GM12878 (cell line): ENCODE data around the gene ZFYVE21. TPM values are rescaled to one million over a fixed set of nuclear protein-coding genes. Genes with fewer than 3 reads are reported as not detected.

ENCODE experiments used
- ATF3 ChIP-seq: IDR thresholded peaks from 2 replicates; pipeline ENCODE4 v1.6.1; 2011; ENCODE audit warnings: low read depth, mild to moderate bottlenecking, low read length, moderate library complexity, borderline replicate concordance; ENCODE audit errors: extremely low read depth
- BCLAF1 ChIP-seq: fragments of 450-650 bp; IDR thresholded peaks from 2 replicates; pipeline ENCODE4 v1.6.1; 2017; ENCODE audit warnings: antibody characterized with exemption, mild to moderate bottlenecking, moderate library complexity
- CBX5 ChIP-seq: sonication (generic); IDR thresholded peaks from 2 replicates; pipeline ENCODE4 v1.6.1; 2016; ENCODE audit warnings: low read depth, moderate library complexity, mild to moderate bottlenecking, inconsistent platforms
- CHD2 ChIP-seq: IDR thresholded peaks from 2 replicates; pipeline ENCODE4 v1.6.1; 2011; ENCODE audit warnings: low read depth, low read length, improper control_type of control experiment, borderline replicate concordance
- E2F4 ChIP-seq: IDR thresholded peaks from 2 replicates; pipeline ENCODE4 v1.6.1; 2012; ENCODE audit warnings: low read depth, low read length, improper control_type of control experiment
- ETV6 ChIP-seq, 2 experiments: fragments of 450-650 bp in 1 of 2; IDR thresholded peaks in 1 of 2; conservative IDR thresholded peaks in 1 of 2; 2 replicates each; pipeline ENCODE4 v1.6.1; 2014; ENCODE audit warnings: antibody characterized with exemption in 1 of 2, borderline replicate concordance in 1 of 2, low read depth in 1 of 2, mild to moderate bottlenecking in 1 of 2, moderate library complexity in 1 of 2
- HCFC1 ChIP-seq: fragments of 150-350 bp; IDR thresholded peaks from 2 replicates; pipeline ENCODE4 v1.6.1; 2014; ENCODE audit warnings: low read length
- HDAC2 ChIP-seq: fragments of 200-600 bp; sonication (generic); IDR thresholded peaks from 2 replicates; pipeline ENCODE4 v1.6.1; 2017
- HDGF ChIP-seq: fragments of 450-650 bp; IDR thresholded peaks from 2 replicates; pipeline ENCODE4 v1.6.1; 2016; ENCODE audit warnings: antibody characterized with exemption
- JUND ChIP-seq: IDR thresholded peaks from 2 replicates; pipeline ENCODE4 v1.6.1; 2012; ENCODE audit warnings: low read depth, mild to moderate bottlenecking, low read length, improper control_type of control experiment, moderate library complexity
- LARP7 ChIP-seq: fragments of 450-650 bp; IDR thresholded peaks from 2 replicates; pipeline ENCODE4 v1.6.1; 2017; ENCODE audit warnings: mild to moderate bottlenecking
- MAX ChIP-seq: IDR thresholded peaks from 2 replicates; pipeline ENCODE4 v1.6.1; 2012; ENCODE audit warnings: low read depth, low read length, improper control_type of control experiment
- MTA2 ChIP-seq: fragments of 450-650 bp; IDR thresholded peaks from 2 replicates; pipeline ENCODE4 v1.6.1; 2016; ENCODE audit warnings: low read depth, mild to moderate bottlenecking, moderate library complexity
- MYC ChIP-seq: IDR thresholded peaks from 2 replicates; pipeline ENCODE4 v1.6.1; 2011; ENCODE audit warnings: mild to moderate bottlenecking, low read length, moderate library complexity, inconsistent platforms; ENCODE audit not compliant: insufficient read depth, insufficient replicate concordance, insufficient read length, severe bottlenecking
- NRF1 ChIP-seq: conservative IDR thresholded peaks from 2 replicates; pipeline ENCODE4 v1.6.1; 2011; ENCODE audit warnings: mild to moderate bottlenecking, low read depth, low read length, improper control_type of control experiment
- PAX8 ChIP-seq: fragments of 450-650 bp; IDR thresholded peaks from 2 replicates; pipeline ENCODE4 v1.6.1; 2017; ENCODE audit warnings: mild to moderate bottlenecking, moderate library complexity
- RB1 ChIP-seq: fragments of 450-650 bp; formaldehyde crosslinking; IDR thresholded peaks from 2 replicates; pipeline ENCODE4 v1.6.1; 2017; ENCODE audit warnings: mild to moderate bottlenecking, borderline replicate concordance
- SMAD1 ChIP-seq: fragments of 450-650 bp; IDR thresholded peaks from 2 replicates; pipeline ENCODE4 v1.6.1; 2018; ENCODE audit warnings: mild to moderate bottlenecking, low read depth; ENCODE audit not compliant: partially characterized antibody
- SUZ12 ChIP-seq: fragments of 200-600 bp; sonication (generic); IDR thresholded peaks from one replicate; pipeline ENCODE4 v1.6.1; 2018; ENCODE audit warnings: antibody characterized with exemption, mild to moderate bottlenecking; ENCODE audit not compliant: unreplicated experiment
- ZBED1 ChIP-seq: IDR thresholded peaks from 2 replicates; pipeline ENCODE4 v1.6.1; 2016; ENCODE audit warnings: borderline replicate concordance
- ZBTB33 ChIP-seq: fragments of 450-650 bp; IDR thresholded peaks from 2 replicates; pipeline ENCODE4 v1.6.1; 2017; ENCODE audit warnings: mild to moderate bottlenecking
- ZNF207 ChIP-seq: fragments of 450-650 bp; IDR thresholded peaks from 2 replicates; pipeline ENCODE4 v1.6.1; 2014; ENCODE audit warnings: antibody characterized with exemption, mild to moderate bottlenecking, borderline replicate concordance
- ZZZ3 ChIP-seq: IDR thresholded peaks from 2 replicates; pipeline ENCODE4 v1.6.1; 2011; ENCODE audit warnings: low read depth; ENCODE audit not compliant: control insufficient read depth, insufficient read length
- polyA plus RNA-seq, 11 experiments: library from polyadenylated mRNA; depleted of rRNA in 4 of 11; unstranded in 6 of 11; stranded (reverse) in 5 of 11; fragments of >200 nt; fragmentation: Nextera tagmentation in 4 of 11; fragmentation: Illumina TruSeq in 1 of 11; extraction: Ambion mirVana in 4 of 11; extraction: Trizol in 1 of 11; gene quantifications; 1 replicate in 1 of 11; 2 replicates in 10 of 11; pipeline versions ENCODE4 v1.2.1 to v1.2.3, GENCODE V29; 2011 to 2016; ENCODE audit warnings: inconsistent platforms in 2 of 11, missing spikeins in 2 of 11, low read depth in 1 of 11
- total RNA-seq, 4 experiments: library from RNA; depleted of rRNA in 3 of 4; stranded (reverse); fragments of >200 nt in 3 of 4; fragmentation: Illumina TruSeq in 1 of 4; extraction: Trizol in 1 of 4; gene quantifications; 2 replicates each; pipeline versions ENCODE4 v1.2.1 to v1.2.3, GENCODE V29; 2013 to 2021

The ZFYVE21 gene
- total and polyA plus RNA-seq, 10 of the 15 experiments (the other 5 are each of a cell fraction or from before 2014, with no cell fraction given), result 0.79 to 21.7 (median 13.8) TPM

- peak; percentile 94 for TF ChIP-seq E2F4
- TF ChIP-seq SUZ12, result no peak
- peak; percentile 38; the same call in 1 of the 2 replicates for TF ChIP-seq HCFC1
- TF ChIP-seq NRF1, result no peak; the same call in 1 of the 2 replicates
- TF ChIP-seq BCLAF1, result 0 out of 2 replicates have a peak, but pooled peaks have one; percentile 29
- peak; percentile 91 for TF ChIP-seq HDGF
- no peak for TF ChIP-seq ATF3
- no peak for TF ChIP-seq PAX8
- no peak for TF ChIP-seq HDAC2
- TF ChIP-seq ZBED1, result no peak
- no peak for TF ChIP-seq ZNF207
- TF ChIP-seq MAX, result no peak; the same call in 1 of the 2 replicates
- no peak for TF ChIP-seq JUND
- peak; percentile 97 for TF ChIP-seq CHD2
- TF ChIP-seq ETV6 (conservative IDR thresholded peaks at IDR 0.05 in 1 of 2, IDR thresholded peaks at IDR 0.05 in 1 of 2; ENCODE audit: borderline replicate concordance in 1 of 2, low read depth in 1 of 2), result no peak
- no peak for TF ChIP-seq ZBTB33
- TF ChIP-seq MTA2, result no peak
- no peak for TF ChIP-seq SMAD1
- TF ChIP-seq RB1, result peak; percentile 92
- TF ChIP-seq ZZZ3, result no peak
- TF ChIP-seq LARP7, result peak; percentile 94
- peak; percentile 26 for TF ChIP-seq MYC
- no peak for TF ChIP-seq CBX5
These were observed at the start of gene ZFYVE21, which contains the start of gene XRCC3 (continued) for GRCh38 chr14:103715052-103716000.
